Measurements from ENCODE around the gene C1orf53.
A peak's percentile ranks its signal among the peaks of the same experiment; 100 is the strongest.

Gene C1orf53

DNA sequence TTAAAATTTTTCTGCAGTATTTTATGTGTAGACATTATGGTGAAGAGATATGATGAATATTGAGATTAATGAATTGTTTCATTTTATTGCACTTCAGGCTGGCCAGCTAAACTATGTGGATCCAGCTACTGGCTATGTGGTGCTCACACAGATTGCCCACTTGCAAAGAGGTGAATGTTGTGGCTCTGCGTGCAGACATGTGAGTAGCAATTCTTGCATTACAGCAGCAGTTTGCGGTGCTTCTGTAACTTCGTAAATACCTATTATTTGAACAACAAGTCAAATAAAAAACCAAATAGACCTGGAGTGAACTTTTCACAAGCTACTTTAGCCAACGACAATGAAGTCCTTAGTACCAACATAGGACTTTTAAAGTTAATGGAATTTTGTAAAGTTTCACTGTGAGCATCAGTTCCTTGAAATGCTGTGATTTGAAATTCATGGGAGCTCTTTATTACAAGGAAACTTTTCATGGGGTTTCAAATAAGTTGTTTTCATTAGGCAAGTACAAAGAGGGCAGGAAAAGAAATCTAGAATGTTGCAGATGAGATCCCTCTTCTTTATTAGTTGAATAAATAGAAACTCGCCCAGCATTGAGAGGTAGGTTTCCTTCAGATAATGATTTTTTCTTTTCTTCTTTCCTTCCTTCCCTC lies 3.4 kb downstream of the C1orf53 start:
- TF ChIP-seq, protein P1, sequence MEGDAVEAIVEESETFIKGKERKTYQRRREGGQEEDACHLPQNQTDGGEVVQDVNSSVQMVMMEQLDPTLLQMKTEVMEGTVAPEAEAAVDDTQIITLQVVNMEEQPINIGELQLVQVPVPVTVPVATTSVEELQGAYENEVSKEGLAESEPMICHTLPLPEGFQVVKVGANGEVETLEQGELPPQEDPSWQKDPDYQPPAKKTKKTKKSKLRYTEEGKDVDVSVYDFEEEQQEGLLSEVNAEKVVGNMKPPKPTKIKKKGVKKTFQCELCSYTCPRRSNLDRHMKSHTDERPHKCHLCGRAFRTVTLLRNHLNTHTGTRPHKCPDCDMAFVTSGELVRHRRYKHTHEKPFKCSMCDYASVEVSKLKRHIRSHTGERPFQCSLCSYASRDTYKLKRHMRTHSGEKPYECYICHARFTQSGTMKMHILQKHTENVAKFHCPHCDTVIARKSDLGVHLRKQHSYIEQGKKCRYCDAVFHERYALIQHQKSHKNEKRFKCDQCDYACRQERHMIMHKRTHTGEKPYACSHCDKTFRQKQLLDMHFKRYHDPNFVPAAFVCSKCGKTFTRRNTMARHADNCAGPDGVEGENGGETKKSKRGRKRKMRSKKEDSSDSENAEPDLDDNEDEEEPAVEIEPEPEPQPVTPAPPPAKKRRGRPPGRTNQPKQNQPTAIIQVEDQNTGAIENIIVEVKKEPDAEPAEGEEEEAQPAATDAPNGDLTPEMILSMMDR (IDR thresholded peaks at IDR 0.05; ENCODE audit: borderline replicate concordance, control extremely low read depth, extremely low read depth, insufficient read depth, missing control alignments), result no peak
- in situ Hi-C loops (cut with MboI; ENCODE audit: low sequenced_read_pairs, unreplicated experiment), result no loop called here
- no peak for DNase-seq (ENCODE audit: low spot score)

DNA sequence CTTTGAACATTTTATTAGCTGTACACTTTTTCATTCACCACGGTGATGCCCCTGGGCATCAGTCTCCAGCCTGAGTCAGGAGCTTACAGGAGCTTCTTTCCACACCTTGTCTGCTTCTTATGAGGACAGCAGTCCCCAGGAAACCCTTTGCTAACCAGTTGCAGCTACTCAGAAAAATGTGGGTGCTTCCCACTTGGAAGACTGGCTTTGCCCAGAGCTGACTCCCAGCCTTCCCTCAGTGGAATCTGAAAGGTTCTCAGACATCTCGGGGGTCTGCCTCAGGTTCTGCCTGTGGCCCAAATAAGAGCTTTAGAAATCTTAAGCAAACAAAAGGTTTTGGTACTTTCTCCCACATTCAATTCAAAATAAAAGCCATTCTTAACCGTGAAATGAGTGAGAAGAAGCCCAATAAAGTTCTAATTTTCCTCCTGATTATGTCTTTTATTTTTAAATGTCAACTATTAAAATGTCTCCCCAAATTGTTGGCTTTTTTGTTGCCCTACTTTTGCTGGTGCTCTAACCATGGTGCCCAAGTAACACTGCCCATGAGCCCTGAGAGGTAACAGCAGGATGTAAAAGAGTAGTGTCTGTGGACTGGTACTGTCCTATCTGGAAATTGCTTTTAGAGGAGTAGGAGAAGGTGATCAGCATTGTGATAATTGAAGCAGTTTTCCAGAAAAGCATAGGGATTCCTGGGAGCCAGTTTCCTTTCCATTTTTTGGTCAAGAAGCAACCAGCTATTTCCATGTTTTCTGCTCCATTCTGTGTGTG lies 5.6 kb downstream of the C1orf53 start:
- TF ChIP-seq, protein P1 (IDR thresholded peaks at IDR 0.05; ENCODE audit: borderline replicate concordance, control extremely low read depth, extremely low read depth, insufficient read depth, missing control alignments), result no peak
- in situ Hi-C loops (cut with MboI; ENCODE audit: low sequenced_read_pairs, unreplicated experiment), result no loop called here
- no peak for DNase-seq (ENCODE audit: low spot score)

DNA sequence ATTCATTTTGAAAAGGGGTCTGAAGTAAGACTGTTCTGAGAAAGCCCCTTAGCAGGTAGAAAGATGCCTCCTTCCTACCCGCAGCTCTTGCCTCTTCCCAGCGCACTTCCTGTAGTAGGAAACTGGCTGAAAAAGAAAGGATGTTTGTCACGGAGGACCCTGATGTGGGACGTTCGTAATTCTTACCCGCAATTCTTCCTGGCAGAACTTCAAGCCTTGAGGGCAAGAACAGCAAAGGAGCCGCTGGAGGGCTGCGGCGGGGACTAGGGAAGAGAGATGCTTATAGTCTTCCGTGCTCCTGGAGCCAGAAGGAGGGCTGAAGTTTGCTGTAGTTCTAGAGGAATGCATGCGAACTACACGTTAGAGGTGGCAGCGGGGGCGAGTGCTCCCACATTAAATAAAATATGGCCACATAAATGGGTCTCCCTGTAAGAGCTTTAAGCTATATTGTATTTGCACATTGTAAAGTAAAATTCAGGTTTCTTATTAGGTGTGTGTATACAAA lies 6.3 kb downstream of the C1orf53 start:
- TF ChIP-seq, protein P1 (IDR thresholded peaks at IDR 0.05; ENCODE audit: borderline replicate concordance, control extremely low read depth, extremely low read depth, insufficient read depth, missing control alignments), result no peak
- peak; percentile 7 for DNase-seq (ENCODE audit: low spot score)
- in situ Hi-C loops (cut with MboI; ENCODE audit: low sequenced_read_pairs, unreplicated experiment), result no loop called here

DNA sequence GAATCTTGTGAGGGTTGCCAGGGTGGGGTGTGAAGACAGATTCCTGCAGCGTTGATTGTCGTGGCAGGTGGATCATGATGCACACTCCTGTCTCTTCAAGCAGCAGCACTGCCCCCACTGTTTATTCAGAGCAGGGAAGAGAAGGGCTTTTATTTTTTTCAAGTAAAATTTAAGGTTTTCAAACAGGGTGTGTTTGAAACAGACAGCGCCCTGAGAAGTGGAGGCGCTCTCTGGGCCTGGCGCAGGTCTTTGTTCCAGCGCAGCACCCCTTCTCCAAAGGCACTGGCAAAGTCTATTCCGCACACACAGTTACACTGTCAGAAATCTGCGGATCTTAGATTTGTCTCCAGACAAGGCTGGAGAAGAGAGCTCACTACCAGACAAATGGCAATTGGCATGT lies 7.0 kb downstream of the C1orf53 start:
- TF ChIP-seq, protein P1 (IDR thresholded peaks at IDR 0.05; ENCODE audit: borderline replicate concordance, control extremely low read depth, extremely low read depth, insufficient read depth, missing control alignments), result no peak
- in situ Hi-C loops (cut with MboI; ENCODE audit: low sequenced_read_pairs, unreplicated experiment), result no loop called here
- no peak for DNase-seq (ENCODE audit: low spot score)

DNA sequence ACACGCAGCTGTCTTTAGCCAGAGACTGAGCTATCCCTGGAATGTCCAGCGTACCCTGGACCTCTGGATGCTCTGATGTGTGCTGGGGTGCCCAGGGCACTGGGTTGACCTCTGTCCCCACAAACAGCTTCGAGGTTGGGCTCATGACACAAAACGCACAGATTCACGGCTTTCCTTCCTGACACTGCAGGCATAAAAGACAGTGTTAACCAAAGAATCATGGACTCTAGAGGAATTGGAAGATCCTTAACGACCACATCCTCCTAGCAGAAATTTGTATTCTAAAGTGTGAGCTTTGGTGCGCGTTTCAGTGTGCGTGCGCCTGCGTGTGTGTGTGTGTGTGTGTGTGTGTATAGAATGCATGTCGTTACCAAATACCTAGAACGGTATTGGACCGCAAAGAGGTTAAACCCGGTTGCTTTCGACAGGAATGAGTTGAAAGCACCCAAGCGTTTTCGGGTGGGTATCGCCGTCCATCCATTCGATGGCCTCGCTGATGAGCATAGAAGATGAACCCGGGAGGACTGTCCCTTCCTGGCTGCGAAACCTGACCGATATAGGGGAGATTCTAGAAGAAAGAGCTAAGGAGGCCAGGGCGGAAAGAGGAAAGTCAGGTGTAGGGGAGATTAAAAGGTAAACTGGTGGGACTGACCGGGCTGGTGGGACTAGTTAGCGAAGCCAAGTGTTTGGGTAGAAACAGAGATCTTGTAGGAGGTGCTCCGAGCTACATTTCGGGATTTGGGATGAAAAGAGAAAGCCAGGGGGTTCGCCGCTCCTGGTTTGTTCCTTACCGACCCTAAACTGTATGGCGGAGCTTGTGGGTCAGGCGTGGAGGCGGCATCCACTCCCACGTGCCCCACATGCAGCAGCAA lies 7.9 kb downstream of the C1orf53 start:
- DNase-seq (ENCODE audit: low spot score), result peak; percentile 16
- TF ChIP-seq, protein P1 (IDR thresholded peaks at IDR 0.05; ENCODE audit: borderline replicate concordance, control extremely low read depth, extremely low read depth, insufficient read depth, missing control alignments), result no peak
- in situ Hi-C loops (cut with MboI; ENCODE audit: low sequenced_read_pairs, unreplicated experiment), result no loop called here

All from GM13976 (cell line).